Neural crest cell (in vitro differentiated cells): ENCODE results near the gene ZSCAN29. TPM values are rescaled to one million over a fixed set of nuclear protein-coding genes. Genes with fewer than 3 reads are reported as not detected.

Source experiments
- DNase-seq: peaks from one replicate; pipeline ENCODE4 v3.0.0; 2021; ENCODE audit warnings: low read depth, mixed read lengths, low spot score
- H3K27ac Mint-ChIP-seq: one replicate; pipeline ENCODE4 v1.8.0; 2021; ENCODE audit warnings: mild to moderate bottlenecking, mixed read lengths; ENCODE audit not compliant: unreplicated experiment
- H3K27me3 Mint-ChIP-seq: 2 replicates; pipeline ENCODE4 v1.8.0; 2021; ENCODE audit warnings: low read depth, mild to moderate bottlenecking, mixed read lengths
- H3K36me3 Mint-ChIP-seq: 2 replicates; pipeline ENCODE4 v1.8.0; 2021; ENCODE audit warnings: low read depth, mild to moderate bottlenecking, mixed read lengths
- H3K4me1 Mint-ChIP-seq: 2 replicates; pipeline ENCODE4 v1.8.0; 2021; ENCODE audit warnings: mixed read lengths
- H3K4me3 Mint-ChIP-seq: one replicate; pipeline ENCODE4 v1.8.0; 2021; ENCODE audit warnings: mild to moderate bottlenecking, mixed read lengths
- H3K9me3 Mint-ChIP-seq: 2 replicates; pipeline ENCODE4 v1.8.0; 2021; ENCODE audit warnings: mixed read lengths
- total RNA-seq: library from RNA; stranded (reverse); gene quantifications from 2 replicates; pipeline ENCODE4 v1.2.1, GENCODE V29; 2021
- TF ChIP-seq, protein P1 (sequence below): fragments of 200-600 bp; sonication (generic); conservative IDR thresholded peaks from 2 replicates; pipeline ENCODE4 v1.5.0; 2021; ENCODE audit warnings: antibody characterized with exemption, mild to moderate bottlenecking

The ZSCAN29 gene
- total RNA-seq, 1 donor from 2014 or later: 59.6 TPM

DNA sequence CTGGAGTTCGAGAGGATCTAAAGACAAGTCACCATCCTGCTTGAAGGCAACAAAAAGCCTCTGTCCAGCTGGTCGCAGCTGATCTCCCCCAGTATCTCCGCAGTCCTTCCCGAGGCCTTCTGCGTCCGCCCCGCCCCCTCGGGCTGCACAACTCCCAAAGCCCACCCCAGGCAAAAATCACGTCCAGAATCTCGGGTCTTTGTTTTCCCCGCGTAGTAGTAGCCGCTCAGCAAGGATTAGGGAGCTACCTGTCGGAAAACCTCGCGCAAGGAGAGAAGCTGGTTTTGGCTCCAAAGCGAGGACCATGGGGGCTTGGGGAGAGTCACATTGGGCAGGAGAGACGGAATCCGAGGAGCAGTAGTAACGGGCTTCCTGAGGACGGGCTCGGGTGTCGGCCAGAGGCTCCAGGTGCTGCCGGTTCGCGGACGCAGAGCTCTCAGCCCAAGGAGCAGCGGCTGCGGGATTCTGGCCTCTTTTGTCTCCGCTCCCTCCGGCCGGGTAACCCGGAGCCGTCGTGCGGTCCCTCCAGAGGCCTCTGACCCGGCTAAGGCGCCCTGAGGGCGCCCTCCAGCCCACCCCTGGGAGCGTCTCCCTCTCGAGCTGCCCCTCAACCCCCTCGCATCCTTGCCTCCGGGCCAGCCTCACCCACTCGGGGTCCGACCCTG, 401 bp downstream of the ZSCAN29 start:
- H3K9me3 Mint-ChIP-seq: peaks cover 12% of the 10 kb centered on the region
- H3K4me1 Mint-ChIP-seq: peaks cover 60% of the 10 kb centered on the region
- no peaks in the 10 kb centered on the region for H3K27me3 Mint-ChIP-seq
- peak overlapping the region; percentile 79 for H3K27ac Mint-ChIP-seq
- TF ChIP-seq, protein P1, sequence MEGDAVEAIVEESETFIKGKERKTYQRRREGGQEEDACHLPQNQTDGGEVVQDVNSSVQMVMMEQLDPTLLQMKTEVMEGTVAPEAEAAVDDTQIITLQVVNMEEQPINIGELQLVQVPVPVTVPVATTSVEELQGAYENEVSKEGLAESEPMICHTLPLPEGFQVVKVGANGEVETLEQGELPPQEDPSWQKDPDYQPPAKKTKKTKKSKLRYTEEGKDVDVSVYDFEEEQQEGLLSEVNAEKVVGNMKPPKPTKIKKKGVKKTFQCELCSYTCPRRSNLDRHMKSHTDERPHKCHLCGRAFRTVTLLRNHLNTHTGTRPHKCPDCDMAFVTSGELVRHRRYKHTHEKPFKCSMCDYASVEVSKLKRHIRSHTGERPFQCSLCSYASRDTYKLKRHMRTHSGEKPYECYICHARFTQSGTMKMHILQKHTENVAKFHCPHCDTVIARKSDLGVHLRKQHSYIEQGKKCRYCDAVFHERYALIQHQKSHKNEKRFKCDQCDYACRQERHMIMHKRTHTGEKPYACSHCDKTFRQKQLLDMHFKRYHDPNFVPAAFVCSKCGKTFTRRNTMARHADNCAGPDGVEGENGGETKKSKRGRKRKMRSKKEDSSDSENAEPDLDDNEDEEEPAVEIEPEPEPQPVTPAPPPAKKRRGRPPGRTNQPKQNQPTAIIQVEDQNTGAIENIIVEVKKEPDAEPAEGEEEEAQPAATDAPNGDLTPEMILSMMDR: no peak
- DNase-seq: peak; percentile 27
- peak overlapping the region; percentile 94 for H3K4me3 Mint-ChIP-seq
- peaks cover 45% of the 10 kb centered on the region for H3K36me3 Mint-ChIP-seq

DNA sequence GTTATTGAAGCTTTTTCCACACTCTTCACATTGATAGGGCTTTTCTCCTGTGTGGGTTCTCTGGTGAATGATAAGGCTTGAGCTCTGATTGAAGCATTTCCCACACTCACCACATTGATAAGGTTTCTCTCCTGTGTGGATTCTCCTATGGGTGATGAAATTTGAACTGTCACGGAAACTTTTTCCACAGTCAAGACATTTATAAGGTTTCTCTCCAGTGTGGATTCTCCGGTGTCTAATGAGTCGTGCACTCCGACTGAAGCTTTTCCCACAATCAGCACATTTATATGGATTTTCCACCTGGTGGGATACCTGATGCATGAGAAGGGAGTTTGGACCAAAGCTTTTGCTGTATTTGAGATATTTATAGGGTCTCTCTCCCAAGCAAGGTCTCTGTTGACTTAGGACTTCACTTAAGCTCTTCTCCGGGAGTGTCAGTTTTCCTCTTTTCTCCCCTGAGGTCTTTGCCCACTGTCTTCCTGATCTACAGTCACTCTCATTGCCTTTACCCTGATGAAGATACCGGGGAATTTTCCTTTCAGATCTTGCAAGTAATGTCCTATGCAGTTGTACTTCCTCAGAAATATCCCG, 9.4 kb downstream of the ZSCAN29 start:
- H3K27ac Mint-ChIP-seq: no peak overlapping the region

DNA sequence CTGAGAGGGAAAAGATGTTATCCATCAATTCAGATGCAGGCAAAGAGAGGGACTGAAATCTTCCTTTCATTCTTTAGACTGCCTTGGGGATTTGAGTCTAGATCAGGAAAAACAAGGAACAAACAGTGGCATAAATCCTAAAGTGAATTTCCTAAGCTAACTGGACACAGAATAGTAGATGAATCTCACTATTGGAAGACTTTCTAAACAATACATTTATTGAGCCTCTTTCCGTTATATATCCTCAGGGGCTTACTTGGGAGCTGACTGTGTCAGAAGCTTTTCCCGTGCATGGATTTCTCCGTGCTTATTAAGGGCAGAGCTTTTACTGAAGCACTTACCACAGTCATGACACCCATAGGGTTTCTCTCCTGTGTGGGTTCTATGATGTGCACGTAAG, 10.0 kb downstream of the ZSCAN29 start:
- DNase-seq: no peak
- Mint-ChIP-seq H3K36me3 (peaks cover 81% of the 10 kb centered on the region), H3K4me3 (no peak overlapping the region), H3K27ac (no peak overlapping the region), H3K4me1 (peaks cover 5% of the 10 kb centered on the region), H3K9me3 (peaks cover 39% of the 10 kb centered on the region), H3K27me3 (no peaks in the 10 kb centered on the region)
- TF ChIP-seq, protein P1: no peak

More for the DNA sequence above, 9.4 kb downstream of the ZSCAN29 start:
- DNase-seq: no peak
- H3K36me3 Mint-ChIP-seq: peaks cover 82% of the 10 kb centered on the region
- peaks cover 35% of the 10 kb centered on the region for H3K9me3 Mint-ChIP-seq
- H3K27me3 Mint-ChIP-seq: no peaks in the 10 kb centered on the region
- H3K4me1 Mint-ChIP-seq: peaks cover 9% of the 10 kb centered on the region
- TF ChIP-seq, protein P1: no peak
- no peak overlapping the region for H3K4me3 Mint-ChIP-seq

DNA sequence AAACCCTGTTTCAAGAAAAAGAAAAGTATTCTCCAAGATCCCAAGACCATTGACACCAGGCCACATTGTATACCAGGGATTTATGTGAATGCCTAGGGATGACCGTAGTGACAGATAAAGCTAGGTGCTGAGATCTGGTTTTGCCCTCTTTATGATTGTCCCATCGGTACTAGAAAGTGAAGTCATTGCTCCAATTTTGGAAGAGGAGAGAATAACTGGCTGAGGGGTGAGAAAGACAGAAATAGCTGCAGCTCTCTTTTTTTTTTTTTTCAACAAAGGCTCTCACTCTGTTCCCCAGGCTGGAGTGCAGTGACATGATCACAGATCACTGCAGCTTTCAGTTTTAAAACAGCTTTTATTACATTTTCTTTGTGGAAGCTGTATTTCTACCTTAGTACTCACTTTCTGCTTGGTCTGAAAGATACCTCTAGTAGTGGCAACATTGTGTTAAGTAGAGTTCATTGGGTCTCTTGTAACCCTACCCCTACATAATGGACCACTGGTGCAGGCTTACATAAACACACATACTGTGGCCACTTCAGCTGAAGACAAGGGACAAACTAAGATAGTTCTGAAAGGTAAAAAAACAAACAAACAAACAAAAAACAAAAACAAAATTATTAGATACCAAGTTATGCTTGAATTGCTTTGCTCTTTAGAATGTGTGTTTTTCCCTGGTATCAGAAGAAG, 18.0 kb downstream of the ZSCAN29 start:
- Mint-ChIP-seq H3K27me3 (no peaks in the 10 kb centered on the region), H3K4me3 (no peak overlapping the region), H3K27ac (no peak overlapping the region), H3K4me1 (no peaks in the 10 kb centered on the region), H3K36me3 (peaks cover 16% of the 10 kb centered on the region), H3K9me3 (peaks cover 3% of the 10 kb centered on the region)
- DNase-seq: no peak
- TF ChIP-seq, protein P1: no peak

DNA sequence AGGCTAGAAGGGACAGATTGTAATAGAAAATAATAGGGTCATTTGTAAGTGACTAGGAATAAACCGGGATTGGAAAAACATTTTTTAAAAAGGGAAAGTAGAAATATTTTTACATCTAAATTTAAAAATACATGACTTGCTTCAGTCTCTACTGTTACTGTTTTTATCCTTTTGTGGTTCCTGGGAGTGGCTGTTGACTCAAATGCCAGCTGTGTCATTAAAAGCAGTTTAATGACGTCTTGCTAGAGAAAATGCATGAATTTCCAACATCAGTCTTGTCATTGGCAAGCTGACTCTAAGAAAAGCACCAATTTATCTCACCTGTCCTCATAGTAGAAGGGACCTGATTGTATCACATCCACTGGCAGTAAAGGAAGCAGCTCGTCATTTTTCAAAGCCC, 23.7 kb downstream of the ZSCAN29 start:
- no peak for DNase-seq
- Mint-ChIP-seq H3K4me1 (no peaks in the 10 kb centered on the region), H3K27ac (no peak overlapping the region)

More for the DNA sequence above, 23.7 kb downstream of the ZSCAN29 start:
- Mint-ChIP-seq H3K27me3 (no peaks in the 10 kb centered on the region), H3K4me3 (no peak overlapping the region), H3K9me3 (no peaks in the 10 kb centered on the region), H3K36me3 (peaks cover 6% of the 10 kb centered on the region)
- TF ChIP-seq, protein P1: no peak
